SK-N-SH (cell line): ENCODE data around the gene LRCOL1.

Experiments
- EP300 ChIP-seq, 2 experiments: IDR thresholded peaks; 2 replicates each; pipeline versions ENCODE4 v1.4.0 to v1.6.1; 2012; ENCODE audit warnings: borderline replicate concordance in 1 of 2, low read depth in 1 of 2, low read length in 1 of 2
- TCF12 ChIP-seq: IDR thresholded peaks from 2 replicates; pipeline ENCODE4 v1.4.0; 2012

DNA sequence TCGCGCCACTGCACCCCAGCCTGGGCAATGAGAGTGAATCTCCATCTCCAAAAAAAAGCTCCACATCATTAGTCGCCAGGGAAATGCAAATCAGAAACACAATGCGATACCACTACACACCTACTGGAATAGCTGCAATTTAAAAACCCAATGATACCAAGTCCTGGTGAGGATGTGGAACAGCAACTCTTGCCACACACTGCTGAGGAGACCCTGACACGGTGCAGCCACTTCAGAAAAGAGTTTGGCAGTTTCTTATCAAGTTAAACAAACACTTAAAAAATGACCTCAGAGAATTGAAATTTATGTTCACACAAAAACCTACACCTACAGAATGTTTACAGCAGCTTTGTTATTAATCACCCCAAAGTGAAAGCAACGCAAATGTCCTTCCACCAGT lies 20.3 kb upstream of the LRCOL1 start:
- TF ChIP-seq EP300 (IDR thresholded peaks at IDR 0.05; ENCODE audit: borderline replicate concordance in 1 of 2, low read depth in 1 of 2, low read length in 1 of 2) (no peak), TCF12 (no peak)
